WERI-Rb-1 (cell line): ENCODE data around the gene ELOVL2.
"Not testable (repeated sequence)": the region's sequence is repeated elsewhere in the genome, so short reads cannot be mapped to it uniquely, and the experiment has no call there.

Source experiments
- DNase-seq: peaks from one replicate; pipeline ENCODE4 v3.0.0-alpha.2; 2020
- H3K27ac ChIP-seq: fragments of 250-450 bp; sonication (Bioruptor Pico); 2 replicates; pipeline ENCODE4 v1.5.1; 2020; ENCODE audit warnings: mild to moderate bottlenecking, moderate library complexity
- H3K27me3 ChIP-seq: fragments of 250-450 bp; sonication (Bioruptor Pico); 2 replicates; pipeline ENCODE4 v1.5.1; 2021; ENCODE audit warnings: mild to moderate bottlenecking, low read depth, moderate library complexity; ENCODE audit not compliant: insufficient read depth, severe bottlenecking
- H3K36me3 ChIP-seq: fragments of 250-450 bp; sonication (Bioruptor Pico); 2 replicates; pipeline ENCODE4 v1.5.1; 2020; ENCODE audit warnings: mild to moderate bottlenecking, moderate library complexity
- H3K4me3 ChIP-seq: 2 replicates; pipeline ENCODE4 v1.5.1; 2011; ENCODE audit warnings: low read depth, mild to moderate bottlenecking, control low read depth, low read length
- H3K9me3 ChIP-seq: fragments of 250-450 bp; sonication (Bioruptor Pico); 2 replicates; pipeline ENCODE4 v1.5.1; 2021; ENCODE audit warnings: mild to moderate bottlenecking, moderate library complexity; ENCODE audit not compliant: severe bottlenecking
- CTCF ChIP-seq: IDR thresholded peaks from 2 replicates; pipeline ENCODE4 v1.5.1; 2011; ENCODE audit warnings: low read depth, mild to moderate bottlenecking, control low read depth, inconsistent platforms, low read length

The ELOVL2 gene

DNA sequence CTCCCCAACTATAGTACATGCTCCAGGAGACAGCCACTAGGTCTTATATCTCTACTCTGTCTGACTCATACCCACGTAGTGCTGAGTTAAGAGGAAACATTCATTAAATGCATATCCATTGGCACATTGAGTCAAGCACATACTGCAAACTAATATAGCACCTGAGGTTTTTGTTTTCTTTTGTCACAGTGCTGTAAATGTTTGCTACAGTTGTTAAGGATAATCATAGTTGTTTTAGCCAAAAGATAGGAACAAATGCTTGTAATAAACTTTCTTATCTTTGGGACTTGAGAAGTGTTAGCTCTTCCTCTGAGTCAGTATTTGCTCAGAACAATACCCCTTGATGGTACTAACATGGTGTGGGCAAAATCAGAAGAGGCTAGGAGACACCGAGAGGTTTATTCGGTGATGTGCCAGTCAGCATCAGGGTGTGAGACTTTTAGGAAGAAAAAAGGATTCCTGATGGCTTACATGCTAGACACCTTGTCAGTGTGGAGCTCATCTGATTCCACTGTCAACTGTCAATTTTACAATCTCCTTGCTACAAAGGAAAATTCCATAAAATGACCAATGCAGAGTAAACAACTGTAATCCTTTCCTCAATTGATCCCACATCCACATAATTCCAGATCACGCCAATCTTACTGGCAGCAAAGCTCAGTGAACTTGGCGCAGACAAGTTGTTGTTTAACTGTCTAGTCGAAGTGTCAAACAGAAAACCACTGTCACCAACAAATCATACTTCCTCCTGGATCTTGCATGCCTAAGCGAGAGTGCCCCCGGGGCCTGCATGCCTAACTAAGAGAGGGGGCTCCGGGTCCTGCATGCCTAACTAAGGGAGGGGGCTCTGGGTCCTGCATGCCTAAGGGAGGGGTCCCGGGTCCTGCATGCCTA, 36.1 kb downstream of the ELOVL2 start:
- TF ChIP-seq CTCF = no peak
- Histone ChIP-seq H3K4me3 (no peak overlapping the region), H3K27me3 (no peaks in the 10 kb centered on the region), H3K36me3 (peaks cover 85% of the 10 kb centered on the region), H3K9me3 (no peaks in the 10 kb centered on the region), H3K27ac (no peak overlapping the region)
- DNase-seq = no peak

DNA sequence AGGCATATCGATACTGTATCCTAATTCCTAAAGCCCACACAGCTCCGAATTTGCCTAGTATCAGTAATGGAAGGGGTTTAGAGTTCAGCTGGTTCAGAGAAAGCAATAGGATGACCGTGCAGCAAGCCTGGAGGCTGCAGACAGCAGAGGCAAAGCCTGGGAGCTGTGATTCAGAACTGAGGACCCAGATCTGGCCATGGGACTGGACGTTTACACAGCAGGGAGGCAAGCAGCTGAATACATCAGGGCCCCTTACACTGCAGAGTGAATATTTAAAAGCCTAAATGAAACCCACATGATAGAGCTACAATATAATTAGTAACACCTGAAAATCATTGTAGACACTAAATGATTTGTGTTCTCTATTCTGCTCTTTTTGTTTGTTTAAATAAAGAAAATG, 38.0 kb downstream of the ELOVL2 start:
- Histone ChIP-seq H3K4me3 (no peak overlapping the region), H3K9me3 (no peaks in the 10 kb centered on the region), H3K27me3 (no peaks in the 10 kb centered on the region), H3K36me3 (peaks cover 98% of the 10 kb centered on the region), H3K27ac (no peak overlapping the region)
- DNase-seq = no peak
- no peak for TF ChIP-seq CTCF

DNA sequence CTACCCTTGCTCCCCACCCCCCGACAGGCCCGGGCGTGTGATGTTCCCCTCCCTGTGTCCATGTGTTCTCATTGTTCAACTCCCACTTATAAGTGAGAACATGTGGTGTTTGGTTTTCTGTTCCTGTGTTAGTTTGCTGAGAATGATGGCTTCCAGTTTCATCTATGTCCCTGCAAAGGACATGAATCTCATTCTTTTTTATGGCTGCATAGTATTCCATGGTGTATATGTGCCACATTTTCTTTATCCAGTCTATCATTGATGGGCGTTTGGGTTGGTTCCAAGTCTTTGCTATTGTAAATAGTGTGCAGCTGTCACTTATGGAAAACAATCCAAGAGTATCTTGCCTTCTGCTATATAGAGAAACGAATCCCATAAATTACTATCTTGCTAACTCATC, 40.8 kb downstream of the ELOVL2 start:
- H3K4me3 ChIP-seq, H3K27ac ChIP-seq, H3K9me3 ChIP-seq, H3K27me3 ChIP-seq, DNase-seq: not testable (repeated sequence)
- H3K36me3 ChIP-seq = peaks cover 97% of the 10 kb centered on the region

- peaks cover 97% of the 10 kb centered on the region for H3K36me3 ChIP-seq
- no peak for TF ChIP-seq CTCF
- no peak for DNase-seq
- no peak overlapping the region for H3K27ac ChIP-seq
- no peaks in the 10 kb centered on the region for H3K27me3 ChIP-seq
- H3K9me3 ChIP-seq = no peaks in the 10 kb centered on the region
- H3K4me3 ChIP-seq = no peak overlapping the region
These were observed 41.9 kb downstream of the ELOVL2 start for GRCh38 chr6:11002176-11002575.

DNA sequence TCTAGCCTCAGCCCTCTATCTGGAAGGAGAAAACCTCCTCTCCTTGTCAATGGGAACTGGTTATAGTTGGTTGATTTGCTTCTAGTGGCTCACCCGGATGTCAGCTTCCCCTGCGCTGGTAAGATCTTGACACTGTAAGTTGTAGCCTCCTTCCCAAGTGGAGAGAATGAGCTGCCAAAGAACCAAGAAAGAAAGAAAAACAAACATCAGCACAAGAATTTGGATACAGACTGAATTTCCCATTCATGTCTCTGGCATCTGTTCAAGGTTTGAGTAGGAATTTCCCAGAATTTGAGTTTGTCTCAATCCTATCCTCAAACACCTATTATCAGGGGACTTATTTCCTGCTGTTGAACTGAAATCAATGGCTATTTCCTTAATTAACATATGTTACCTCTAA, 44.1 kb downstream of the ELOVL2 start:
- DNase-seq = no peak
- Histone ChIP-seq H3K9me3 (no peaks in the 10 kb centered on the region), H3K36me3 (peaks cover 91% of the 10 kb centered on the region), H3K27ac (no peak overlapping the region), H3K4me3 (no peak overlapping the region), H3K27me3 (no peaks in the 10 kb centered on the region)
- TF ChIP-seq CTCF = no peak

DNA sequence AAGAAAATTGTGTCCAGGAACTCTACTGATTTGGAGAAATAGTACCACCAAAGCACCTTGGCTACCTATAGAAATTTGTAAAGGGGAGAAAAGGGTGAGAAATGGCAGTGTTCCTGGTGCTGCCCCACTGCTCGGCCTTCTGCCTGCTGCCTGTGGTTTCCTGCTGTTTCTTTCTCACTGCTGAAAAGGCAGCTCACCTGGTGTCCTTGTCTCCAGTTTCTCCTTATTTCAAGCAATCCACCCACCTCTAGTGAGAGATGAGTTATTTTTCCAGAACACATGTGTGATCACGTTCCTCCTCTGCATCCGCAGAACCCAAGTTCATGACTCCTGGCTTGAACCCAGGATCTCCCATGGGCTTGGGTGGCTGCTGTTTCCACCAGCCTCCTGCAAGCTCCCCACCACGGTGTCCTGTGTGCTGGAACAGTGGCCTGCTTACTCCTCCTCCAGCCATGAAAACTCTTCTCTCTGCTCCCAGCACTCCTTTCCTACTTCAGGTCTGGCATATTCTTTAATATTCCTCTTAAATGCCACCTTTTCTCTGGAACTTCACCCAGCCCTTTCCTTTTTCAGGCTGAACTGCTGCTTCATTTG, 48.9 kb downstream of the ELOVL2 start:
- no peak overlapping the region for H3K27ac ChIP-seq
- no peaks in the 10 kb centered on the region for H3K9me3 ChIP-seq
- H3K4me3 ChIP-seq = no peak overlapping the region
- no peak for TF ChIP-seq CTCF
- peaks cover 64% of the 10 kb centered on the region for H3K36me3 ChIP-seq
- H3K27me3 ChIP-seq = no peaks in the 10 kb centered on the region
- DNase-seq = no peak
